Activated T-cell treated with anti-CD3 and anti-CD28 coated beads, Interleukin-2, amount 50 U/mL, for 1 hour (primary cell): Measurements from ENCODE around the gene AGTR1.
"Not testable (repeated sequence)": the region's sequence is repeated elsewhere in the genome, so short reads cannot be mapped to it uniquely, and the experiment has no call there.

Source experiments
- DNase-seq: peaks from one replicate; pipeline ENCODE4 v3.0.0-alpha.2; 2020

AGTR1 gene

DNA sequence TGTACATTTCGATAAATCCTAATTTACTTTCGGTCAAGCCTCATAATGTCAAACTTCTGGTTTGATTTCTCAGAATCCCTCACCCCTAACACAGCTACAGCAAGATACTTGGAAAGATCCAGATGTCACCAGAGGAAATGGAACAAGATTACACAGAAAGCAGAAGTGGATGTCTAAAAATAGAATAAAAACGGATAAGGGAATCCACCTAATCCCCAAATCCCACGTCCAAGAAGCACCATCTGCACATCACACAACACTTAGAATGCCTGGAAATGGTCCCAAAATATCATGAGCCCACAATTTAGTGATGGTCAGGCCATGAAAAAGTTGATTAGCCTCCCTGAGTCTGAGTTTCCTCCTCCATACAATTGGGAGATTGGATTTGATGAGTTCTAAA is 61.7 kb downstream of the AGTR1 start:
- no peak for DNase-seq

DNA sequence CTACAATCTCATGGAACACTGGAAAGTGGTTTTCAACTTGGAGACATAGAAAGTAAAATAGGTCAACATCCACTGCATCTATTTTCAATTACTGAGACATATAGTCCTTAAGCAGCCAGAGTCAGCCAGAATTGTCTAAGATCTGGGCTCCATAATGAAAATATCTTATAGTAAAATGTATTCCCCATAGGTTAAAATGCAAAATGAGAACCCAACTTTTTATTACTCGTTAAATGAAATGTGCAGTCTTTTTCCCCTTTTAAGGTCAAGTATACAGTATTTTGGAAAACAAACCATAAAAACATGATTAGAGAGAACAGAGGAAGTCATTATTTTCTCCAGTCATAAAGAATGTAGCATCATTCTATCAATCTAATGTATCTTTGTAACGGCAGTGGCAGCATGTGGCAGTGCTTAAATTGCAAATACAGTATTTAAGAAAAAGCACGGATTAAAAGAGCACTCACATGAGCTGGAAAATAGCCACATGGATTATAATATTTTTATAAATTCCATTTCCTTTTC is 65.5 kb downstream of the AGTR1 start:
- no peak for DNase-seq

DNA sequence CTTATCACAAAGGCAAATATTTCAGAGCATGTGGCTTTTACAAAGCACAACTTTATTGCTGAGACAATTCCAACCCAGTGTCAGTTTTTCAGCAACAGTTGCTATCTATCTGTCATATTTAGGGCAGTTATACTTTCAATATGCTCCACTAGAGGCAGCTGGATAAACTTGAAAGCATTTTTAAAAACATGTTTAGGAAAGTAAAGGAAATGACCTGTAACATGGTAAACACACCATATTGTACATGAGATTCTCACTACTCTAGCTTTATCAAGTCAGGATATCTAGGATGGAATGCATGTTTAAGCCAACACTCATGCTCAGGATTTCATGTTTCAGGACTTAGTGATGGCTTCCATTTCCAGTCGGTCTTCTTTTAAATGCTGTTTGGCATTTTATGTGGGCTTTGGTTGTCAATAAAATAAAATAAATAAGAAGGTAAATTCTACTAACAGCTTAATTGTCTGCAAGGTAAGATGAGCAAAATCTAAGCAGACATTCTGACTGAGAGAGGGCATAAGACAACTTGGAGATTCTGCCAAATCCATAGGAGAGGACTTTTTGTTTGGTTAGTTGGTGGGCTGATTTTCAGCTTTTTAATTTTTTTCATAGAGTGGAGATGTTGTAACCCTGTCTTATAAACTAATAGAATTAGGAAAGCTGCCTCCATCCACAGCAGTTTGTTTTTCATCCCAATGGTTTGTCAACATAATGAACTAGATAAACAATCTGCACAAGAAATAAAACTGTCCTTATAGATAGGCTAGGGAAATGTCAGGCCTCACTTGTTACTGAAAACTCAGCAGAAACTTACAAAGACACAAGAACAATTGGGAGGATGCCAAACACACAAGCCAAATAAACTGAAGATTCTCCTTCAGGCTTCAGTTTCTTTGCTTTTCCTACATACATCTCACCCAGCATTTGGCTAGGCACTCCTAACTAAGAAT is 66.6 kb downstream of the AGTR1 start:
- no peak for DNase-seq

DNA sequence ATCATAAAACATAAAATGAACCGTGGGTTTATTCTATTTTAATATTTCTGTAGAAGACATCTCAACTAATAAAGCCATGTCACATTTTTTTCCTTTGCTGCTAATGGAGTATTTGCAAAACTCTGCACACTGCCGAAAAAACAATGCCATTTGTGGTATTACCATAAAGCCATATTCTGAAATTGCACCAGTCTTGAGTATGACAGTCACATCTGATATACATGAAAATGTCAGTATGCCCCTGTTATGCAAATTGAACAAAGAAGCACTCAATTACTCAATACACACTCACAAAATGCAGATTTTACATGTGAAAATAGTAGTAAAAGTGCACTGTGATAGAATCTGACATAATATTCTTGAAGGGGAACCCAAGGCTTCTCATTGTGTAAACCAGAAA is 74.7 kb downstream of the AGTR1 start:
- DNase-seq: no peak

DNA sequence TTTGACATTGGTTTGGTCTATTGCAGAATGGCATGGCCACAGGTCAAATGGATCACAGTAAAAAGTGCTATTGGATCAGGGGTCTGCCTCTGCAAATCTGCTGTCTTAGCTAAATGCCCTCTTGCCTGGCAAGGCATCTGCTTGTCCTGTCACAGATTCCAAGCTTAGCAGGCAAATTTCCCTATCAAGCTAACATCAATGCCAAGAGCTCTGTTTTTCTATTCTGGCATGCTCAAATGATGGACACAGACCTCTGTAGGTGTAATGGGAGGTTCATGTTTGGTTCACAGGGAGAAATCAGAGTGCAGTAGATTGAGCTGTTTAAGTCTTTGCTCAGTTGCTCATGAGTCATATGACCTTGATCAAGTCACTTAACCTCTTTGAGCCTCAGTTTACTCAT is 75.1 kb downstream of the AGTR1 start:
- DNase-seq: no peak

DNA sequence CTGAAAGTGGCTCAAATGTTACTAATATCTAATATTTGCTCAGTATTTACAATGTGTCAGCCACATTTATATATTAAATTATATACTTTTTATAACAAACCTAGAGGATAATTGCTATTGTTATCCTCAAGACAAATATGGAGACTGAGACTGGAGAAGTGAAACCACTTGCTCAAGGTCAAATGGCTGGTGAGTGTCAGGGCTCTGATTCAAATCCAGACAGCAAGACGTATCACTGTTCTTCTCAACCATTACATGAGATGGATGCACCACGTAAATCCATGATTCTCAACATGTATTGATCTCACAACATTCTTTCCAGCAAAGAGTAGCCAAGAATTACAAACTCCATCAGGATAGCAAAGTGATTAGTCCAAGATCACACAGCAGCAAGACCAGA is 76.1 kb downstream of the AGTR1 start:
- DNase-seq: no peak

DNA sequence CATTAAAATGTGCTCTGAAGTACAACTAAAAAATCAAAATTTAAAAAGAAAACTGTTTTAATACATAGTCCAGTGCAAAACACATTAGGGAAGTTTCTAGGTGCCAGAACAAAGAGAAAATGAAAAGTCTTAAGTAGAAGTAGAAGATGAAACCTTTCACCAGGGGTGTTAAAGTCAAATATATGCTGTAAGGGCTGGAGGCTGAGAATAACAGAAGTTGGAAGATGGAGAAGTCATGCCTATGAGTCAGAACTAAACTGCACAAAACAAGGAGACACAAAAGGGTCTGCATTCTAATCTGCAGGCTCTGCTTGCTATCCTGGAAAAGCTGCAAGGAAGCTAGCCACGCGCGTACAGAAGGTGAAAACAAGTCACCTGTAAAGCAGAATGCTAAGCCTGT is 81.2 kb downstream of the AGTR1 start:
- DNase-seq: no peak

DNA sequence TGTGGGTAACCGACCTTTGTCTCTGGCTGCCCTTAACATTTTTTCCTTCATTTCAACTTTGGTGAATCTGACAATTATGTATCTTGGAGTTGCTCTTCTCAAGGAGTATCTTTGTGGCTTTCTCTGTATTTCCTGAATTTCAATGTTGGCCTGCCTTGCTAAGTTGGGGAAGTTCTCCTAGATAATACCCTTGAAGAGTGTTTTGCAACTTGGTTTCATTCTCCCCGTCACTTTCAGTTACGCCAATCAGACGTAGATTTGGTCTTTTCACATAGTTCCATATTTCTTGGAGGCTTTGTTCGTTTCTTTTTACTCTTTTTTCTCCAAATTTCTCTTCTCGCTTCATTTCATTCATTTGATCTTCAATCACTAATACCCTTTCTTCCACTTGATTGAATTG is 87.3 kb downstream of the AGTR1 start:
- DNase-seq: not testable (repeated sequence)

DNA sequence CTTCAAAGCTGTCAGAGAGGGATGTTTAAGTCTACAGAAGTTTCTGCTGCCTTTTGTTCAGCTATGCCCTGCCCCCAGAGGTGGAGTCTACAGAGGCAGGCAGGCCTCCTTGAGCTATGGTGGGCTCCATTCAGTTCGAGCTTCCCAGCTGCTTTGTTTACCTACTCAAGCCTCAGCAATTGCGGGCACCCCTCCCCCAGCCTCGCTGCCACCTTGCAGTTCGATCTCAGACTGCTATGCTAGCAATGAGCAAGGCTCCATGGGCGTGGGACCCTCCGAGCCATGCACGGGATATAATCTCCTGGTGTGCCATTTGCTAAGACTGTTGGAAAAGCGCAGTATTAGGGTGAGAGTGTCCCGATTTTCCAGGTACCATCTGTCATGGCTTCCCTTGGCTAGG is 88.5 kb downstream of the AGTR1 start:
- DNase-seq: not testable (repeated sequence)

DNA sequence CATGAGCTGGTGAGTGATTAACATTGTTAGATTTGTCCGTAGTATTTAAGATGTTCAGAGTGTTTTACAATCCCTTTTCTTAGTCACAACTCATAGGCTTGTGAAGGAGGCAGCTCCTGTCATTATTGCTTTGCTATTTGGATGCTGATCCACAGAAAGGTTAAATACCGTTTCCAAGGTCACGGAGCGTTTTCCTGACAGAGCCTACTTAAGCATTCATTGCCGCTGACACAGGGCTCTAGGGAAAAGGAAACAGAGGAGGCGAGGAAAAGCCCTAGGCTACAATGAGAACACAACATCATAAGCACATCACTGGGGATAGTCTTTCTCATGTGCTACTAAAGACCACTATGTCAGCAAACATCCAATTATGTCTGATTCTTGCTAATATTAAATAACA is 91.4 kb downstream of the AGTR1 start:
- no peak for DNase-seq

DNA sequence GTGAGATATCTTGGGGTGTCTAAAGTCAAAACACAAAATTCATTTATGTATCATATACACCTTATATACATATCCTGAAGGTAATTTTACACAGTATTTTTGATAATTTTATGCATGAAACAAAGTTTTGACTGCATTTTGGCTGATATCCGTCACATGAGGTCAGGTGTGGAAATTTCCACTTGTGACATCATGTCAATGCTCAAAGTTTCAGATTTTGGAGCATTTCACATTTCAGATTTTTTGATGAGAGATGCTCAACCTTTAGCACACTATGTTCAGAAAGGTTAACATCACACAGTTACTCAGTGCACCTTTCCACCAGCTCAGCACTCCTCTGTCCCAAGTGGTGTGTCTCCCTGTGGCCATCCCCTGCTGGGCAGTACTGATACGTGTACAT is 92.2 kb downstream of the AGTR1 start:
- DNase-seq: no peak

DNA sequence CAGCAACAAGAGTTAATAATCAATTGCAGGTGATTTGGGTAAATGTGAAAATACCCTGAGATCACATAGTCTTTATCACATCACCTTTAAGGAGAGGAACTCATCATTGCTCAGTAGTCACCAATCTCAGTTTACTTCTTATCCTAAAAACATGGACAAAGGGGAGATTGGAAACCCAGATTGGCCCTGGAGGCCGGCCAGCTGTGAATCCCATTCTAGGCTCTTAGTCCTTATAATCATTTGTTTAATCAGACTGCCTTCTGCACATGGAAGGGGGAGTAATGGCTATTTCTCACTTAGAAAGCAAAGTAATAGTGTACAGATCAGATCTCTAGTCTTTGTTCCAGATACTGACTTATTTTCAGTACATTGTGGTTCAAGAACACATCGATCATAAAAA is 92.7 kb downstream of the AGTR1 start:
- DNase-seq: no peak

DNA sequence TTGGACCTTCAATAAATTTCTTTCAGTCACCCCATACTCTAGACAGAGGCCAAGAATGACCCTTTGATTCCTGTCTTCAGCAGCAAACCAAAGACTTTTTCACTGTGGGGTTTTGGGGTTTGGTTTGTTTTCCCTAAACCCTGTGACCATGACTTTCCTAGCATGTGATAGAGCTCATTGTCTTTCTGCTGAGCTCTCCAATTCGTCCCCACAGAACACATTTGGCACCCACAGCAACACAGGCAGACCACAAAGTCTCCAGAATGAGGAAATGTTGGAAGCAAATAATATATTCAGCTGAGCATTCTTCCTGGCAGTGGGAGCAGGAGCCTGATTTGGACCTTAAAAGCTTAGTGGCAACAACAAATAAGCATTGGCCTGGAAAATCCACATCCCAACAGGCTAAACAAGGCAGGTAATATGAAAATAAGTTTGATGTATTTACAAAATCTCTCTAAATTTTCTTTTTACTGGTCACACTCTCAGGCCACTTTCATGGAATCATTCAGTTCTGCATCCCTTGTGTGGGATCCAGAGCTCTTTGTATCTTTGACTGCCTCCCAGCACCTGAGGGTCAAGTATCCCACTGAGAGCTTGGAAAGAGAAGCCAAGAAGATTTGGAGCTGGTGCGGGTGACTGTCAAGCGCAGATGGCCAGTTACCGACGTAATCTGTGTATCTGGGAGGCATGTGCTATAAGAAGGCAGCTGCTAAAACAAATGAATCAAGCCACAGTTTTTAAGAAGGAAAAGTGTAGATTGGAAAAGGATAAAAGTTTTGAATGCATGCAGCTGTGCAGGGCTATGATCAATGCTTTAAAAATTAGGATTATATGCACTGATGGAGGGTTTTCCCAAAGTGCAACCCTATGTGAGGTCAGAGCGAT is 93.4 kb downstream of the AGTR1 start:
- no peak for DNase-seq

DNA sequence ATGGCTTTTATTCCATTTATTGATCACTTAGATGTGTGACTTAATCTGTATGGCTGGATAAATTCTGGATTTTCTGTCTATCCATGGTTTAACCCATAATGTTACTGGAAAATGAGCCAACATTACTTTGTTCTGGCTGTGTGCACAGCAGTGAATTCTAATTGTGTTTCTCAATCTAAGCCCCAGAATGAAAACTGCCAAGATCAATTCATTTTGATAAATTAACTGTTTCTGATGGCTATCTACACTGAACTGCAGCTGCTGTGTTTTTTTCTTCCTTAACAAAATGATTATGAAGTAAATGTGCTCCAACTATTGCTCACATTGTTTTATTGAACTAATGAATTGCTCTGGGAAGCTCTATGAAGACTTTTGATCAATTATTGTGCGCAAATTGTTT is 94.2 kb downstream of the AGTR1 start:
- DNase-seq: no peak

DNA sequence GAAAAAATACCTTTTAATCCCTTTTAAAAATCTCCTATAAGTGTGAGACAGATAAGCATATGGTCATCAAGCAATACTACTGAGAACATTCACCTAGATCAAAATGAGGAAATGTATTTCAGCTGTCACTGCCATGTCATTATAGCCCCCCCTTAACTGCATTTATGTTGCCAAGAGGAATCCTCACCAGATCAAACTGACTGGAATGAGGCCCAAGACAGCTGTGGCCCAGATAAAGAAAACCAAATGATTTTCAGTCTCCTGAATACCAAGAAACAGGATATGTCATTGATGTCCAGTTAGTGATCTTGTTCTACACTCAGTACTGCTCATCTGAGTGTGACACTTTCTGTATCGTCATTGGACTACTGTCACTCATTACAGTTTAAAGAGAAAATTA is 94.8 kb downstream of the AGTR1 start:
- DNase-seq: no peak
